WTC11 (cell line): ENCODE results near the gene KBTBD13. TPM values are rescaled to one million over a fixed set of nuclear protein-coding genes. Genes with fewer than 3 reads are reported as not detected.

ENCODE experiments used
- ATAC-seq: fragments of 200-7000 bp; cut with Tn5 transposase; 2 replicates; pipeline ENCODE4 v1.10.0; 2021; ENCODE audit warnings: mild to moderate bottlenecking, moderate library complexity
- CTCF ChIA-PET: fragments of 300-600 bp; sonication (Branson Sonifier 250); formaldehyde crosslinking; loops from one replicate; lab custom pipeline; 2021; ENCODE audit warnings: antibody characterized with exemption; lab: Charles Lee
- POLR2A ChIA-PET: fragments of 350-600 bp; sonication (Branson Sonifier 250); formaldehyde crosslinking; loops from one replicate; lab custom pipeline; 2021; ENCODE audit warnings: antibody characterized with exemption; lab: Charles Lee
- DNase-seq: peaks from one replicate; pipeline ENCODE4 v3.0.0; 2021; ENCODE audit warnings: low spot score
- H3K27ac Mint-ChIP-seq: 2 replicates; pipeline ENCODE4 v1.8.0; 2021; ENCODE audit warnings: mixed read lengths
- H3K27me3 Mint-ChIP-seq: 2 replicates; pipeline ENCODE4 v1.8.0; 2021; ENCODE audit warnings: low read depth, mild to moderate bottlenecking, moderate library complexity, mixed read lengths
- H3K36me3 Mint-ChIP-seq: 2 replicates; pipeline ENCODE4 v1.8.0; 2021; ENCODE audit warnings: mixed read lengths
- H3K4me1 Mint-ChIP-seq: 2 replicates; pipeline ENCODE4 v1.8.0; 2022; ENCODE audit warnings: mixed read lengths
- H3K4me3 Mint-ChIP-seq: 2 replicates; pipeline ENCODE4 v1.8.0; 2021; ENCODE audit warnings: mild to moderate bottlenecking, moderate library complexity, mixed read lengths
- H3K9me3 Mint-ChIP-seq: 2 replicates; pipeline ENCODE4 v1.8.0; 2021; ENCODE audit warnings: mixed read lengths
- CBFB ChIP-seq: sonication (generic); formaldehyde crosslinking; IDR thresholded peaks from 2 replicates; pipeline ENCODE4 v1.8.1; 2022; ENCODE audit warnings: mild to moderate bottlenecking, low read depth, missing genetic modification reagents
- CREB1 ChIP-seq: sonication (generic); formaldehyde crosslinking; IDR thresholded peaks from 2 replicates; pipeline ENCODE4 v1.8.0; 2023; ENCODE audit warnings: mild to moderate bottlenecking, missing genetic modification reagents
- CREM ChIP-seq: sonication (generic); formaldehyde crosslinking; IDR thresholded peaks from 2 replicates; pipeline ENCODE4 v1.8.1; 2022; ENCODE audit warnings: mild to moderate bottlenecking, missing genetic modification reagents, moderate library complexity
- ESRRA ChIP-seq: sonication (generic); formaldehyde crosslinking; IDR thresholded peaks from 2 replicates; pipeline ENCODE4 v1.8.1; 2022; ENCODE audit warnings: mild to moderate bottlenecking, missing genetic modification reagents, borderline replicate concordance
- IRF2 ChIP-seq: sonication (generic); formaldehyde crosslinking; IDR thresholded peaks from 2 replicates; pipeline ENCODE4 v1.8.0; 2022; ENCODE audit warnings: low read depth, missing genetic modification reagents, borderline replicate concordance
- JUN ChIP-seq: sonication (generic); formaldehyde crosslinking; IDR thresholded peaks from 2 replicates; pipeline ENCODE4 v1.8.0; 2023; ENCODE audit warnings: mild to moderate bottlenecking, missing genetic modification reagents
- KAT7 ChIP-seq: sonication (generic); formaldehyde crosslinking; IDR thresholded peaks from 2 replicates; pipeline ENCODE4 v1.8.1; 2023; ENCODE audit warnings: missing genetic modification reagents, mild to moderate bottlenecking, borderline replicate concordance
- MYBL2 ChIP-seq: sonication (generic); formaldehyde crosslinking; IDR thresholded peaks from 2 replicates; pipeline ENCODE4 v1.8.1; 2023; ENCODE audit warnings: mild to moderate bottlenecking, moderate library complexity, missing genetic modification reagents
- NFE2L1 ChIP-seq: sonication (generic); formaldehyde crosslinking; IDR thresholded peaks from 2 replicates; pipeline ENCODE4 v1.8.1; 2023; ENCODE audit warnings: missing genetic modification reagents
- NR1H2 ChIP-seq: sonication (generic); formaldehyde crosslinking; IDR thresholded peaks from 2 replicates; pipeline ENCODE4 v1.9.0; 2021; ENCODE audit warnings: mild to moderate bottlenecking, moderate library complexity, missing genetic modification reagents
- NR2C2 ChIP-seq: sonication (generic); formaldehyde crosslinking; IDR thresholded peaks from 2 replicates; pipeline ENCODE4 v1.8.0; 2022; ENCODE audit warnings: mild to moderate bottlenecking, missing genetic modification reagents
- PRRX2 ChIP-seq: fragments of 250-450 bp; sonication (Bioruptor Pico); IDR thresholded peaks from 2 replicates; pipeline ENCODE4 v1.8.0; 2021; ENCODE audit warnings: mild to moderate bottlenecking
- RELA ChIP-seq: sonication (generic); formaldehyde crosslinking; IDR thresholded peaks from 2 replicates; pipeline ENCODE4 v1.8.1; 2022; ENCODE audit warnings: missing genetic modification reagents, mild to moderate bottlenecking, borderline replicate concordance
- TCF7 ChIP-seq: sonication (generic); formaldehyde crosslinking; IDR thresholded peaks from 2 replicates; pipeline ENCODE4 v1.8.0; 2022; ENCODE audit warnings: mild to moderate bottlenecking, low read depth, missing genetic modification reagents, moderate library complexity
- TEAD1 ChIP-seq: sonication (generic); formaldehyde crosslinking; IDR thresholded peaks from 2 replicates; pipeline ENCODE4 v1.8.0; 2022; ENCODE audit warnings: mild to moderate bottlenecking, missing genetic modification reagents
- ZNF121 ChIP-seq: sonication (generic); formaldehyde crosslinking; IDR thresholded peaks from 2 replicates; pipeline ENCODE4 v1.8.0; 2023; ENCODE audit warnings: missing genetic modification reagents
- ZNF263 ChIP-seq: sonication (generic); formaldehyde crosslinking; IDR thresholded peaks from 2 replicates; pipeline ENCODE4 v1.8.1; 2022; ENCODE audit warnings: low read depth, mild to moderate bottlenecking, moderate library complexity, missing genetic modification reagents
- ZNF317 ChIP-seq: sonication (generic); formaldehyde crosslinking; IDR thresholded peaks from 2 replicates; pipeline ENCODE4 v1.8.1; 2023; ENCODE audit warnings: low read depth, mild to moderate bottlenecking, moderate library complexity, missing genetic modification reagents, borderline replicate concordance
- ZNF671 ChIP-seq: fragments of 250-450 bp; sonication (Bioruptor Pico); IDR thresholded peaks from 2 replicates; pipeline ENCODE4 v1.8.0; 2021; ENCODE audit warnings: mild to moderate bottlenecking
- total RNA-seq: library from RNA; stranded (reverse); gene quantifications from 3 replicates; pipeline ENCODE4 v1.2.3, GENCODE V29; 2021
- TF ChIP-seq, protein P1 (sequence below): sonication (generic); formaldehyde crosslinking; conservative IDR thresholded peaks from 2 replicates; pipeline ENCODE4 v1.8.1; 2022; ENCODE audit warnings: mild to moderate bottlenecking, missing genetic modification reagents
- TF ChIP-seq, protein P2 (sequence below): sonication (generic); formaldehyde crosslinking; IDR thresholded peaks from 2 replicates; pipeline ENCODE4 v1.8.1; 2022; ENCODE audit warnings: missing genetic modification reagents, borderline replicate concordance
- TF ChIP-seq, protein P3 (sequence below): sonication (generic); formaldehyde crosslinking; IDR thresholded peaks from 2 replicates; pipeline ENCODE4 v1.8.1; 2022; ENCODE audit warnings: low read depth, missing genetic modification reagents, borderline replicate concordance
- TF ChIP-seq, protein P4 (sequence below): sonication (generic); formaldehyde crosslinking; IDR thresholded peaks from 2 replicates; pipeline ENCODE4 v1.8.0; 2022; ENCODE audit warnings: missing genetic modification reagents
- TF ChIP-seq, protein P5 (sequence below): sonication (generic); formaldehyde crosslinking; IDR thresholded peaks from 2 replicates; pipeline ENCODE4 v1.8.1; 2022; ENCODE audit warnings: low read depth, mild to moderate bottlenecking, moderate library complexity, missing genetic modification reagents, borderline replicate concordance
- TF ChIP-seq, protein P6 (sequence below): fragments of 250-450 bp; sonication (Bioruptor Pico); IDR thresholded peaks from 2 replicates; pipeline ENCODE4 v1.9.0; 2021; ENCODE audit warnings: mild to moderate bottlenecking

The KBTBD13 gene
- total RNA-seq, 1 experiment from 2014 or later = not detected

DNA sequence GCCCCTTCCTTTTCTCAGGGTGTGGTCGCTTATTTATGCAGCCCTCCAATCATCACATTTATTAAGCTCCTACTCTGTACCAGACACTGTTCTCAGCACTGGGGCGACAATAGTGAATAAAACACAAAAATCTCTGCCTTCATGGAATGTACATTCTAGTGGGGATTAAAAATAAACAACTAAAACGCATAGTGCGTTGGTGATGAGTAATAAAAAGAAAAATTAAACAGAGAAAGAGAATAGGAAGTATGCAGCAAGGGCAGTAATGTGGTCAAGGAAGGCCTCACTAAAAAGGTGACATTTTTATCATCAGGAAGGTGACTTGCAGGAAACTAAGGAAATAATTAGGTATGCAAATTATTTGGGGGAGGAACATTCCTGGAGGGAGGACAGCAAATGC, 26.3 kb upstream of the KBTBD13 start:
- Mint-ChIP-seq H3K4me1 (peaks cover 6% of the 10 kb centered on the region; the same call in 1 of the 2 replicates), H3K4me3 (no peak overlapping the region), H3K36me3 (no peaks in the 10 kb centered on the region), H3K27me3 (peaks cover 4% of the 10 kb centered on the region; the same call in 1 of the 2 replicates), H3K9me3 (no peaks in the 10 kb centered on the region), H3K27ac (no peak overlapping the region)
- ChIA-PET POLR2A (interaction anchor here (0.7 kb wide), 1 partner anchor 23 kb away, joined by 7 read pairs; no protein-coding TSS in a partner anchor), CTCF (interaction anchor here (1.0 to 20.3 kb wide), 4 partner anchors 16 to 51 kb away, joined by 4 to 292 read pairs (median 102); partner anchors contain the start of gene KBTBD13)
- TF ChIP-seq NFE2L1 (CRISPR knock-in tag) (no peak), NR2C2 (no peak), CBFB (CRISPR knock-in tag) (no peak), KAT7 (no peak), TCF7 (no peak), IRF2 (no peak), TEAD1 (no peak), JUN (no peak), ZNF121 (CRISPR knock-in tag) (no peak), MYBL2 (no peak), ZNF317 (CRISPR knock-in tag) (no peak), PRRX2 (CRISPR knock-in tag) (no peak), ZNF263 (CRISPR knock-in tag) (no peak), CREB1 (CRISPR knock-in tag) (no peak)
- TF ChIP-seq, protein P1, sequence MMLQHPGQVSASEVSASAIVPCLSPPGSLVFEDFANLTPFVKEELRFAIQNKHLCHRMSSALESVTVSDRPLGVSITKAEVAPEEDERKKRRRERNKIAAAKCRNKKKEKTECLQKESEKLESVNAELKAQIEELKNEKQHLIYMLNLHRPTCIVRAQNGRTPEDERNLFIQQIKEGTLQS (CRISPR knock-in tag) = no peak
- TF ChIP-seq, protein P2, sequence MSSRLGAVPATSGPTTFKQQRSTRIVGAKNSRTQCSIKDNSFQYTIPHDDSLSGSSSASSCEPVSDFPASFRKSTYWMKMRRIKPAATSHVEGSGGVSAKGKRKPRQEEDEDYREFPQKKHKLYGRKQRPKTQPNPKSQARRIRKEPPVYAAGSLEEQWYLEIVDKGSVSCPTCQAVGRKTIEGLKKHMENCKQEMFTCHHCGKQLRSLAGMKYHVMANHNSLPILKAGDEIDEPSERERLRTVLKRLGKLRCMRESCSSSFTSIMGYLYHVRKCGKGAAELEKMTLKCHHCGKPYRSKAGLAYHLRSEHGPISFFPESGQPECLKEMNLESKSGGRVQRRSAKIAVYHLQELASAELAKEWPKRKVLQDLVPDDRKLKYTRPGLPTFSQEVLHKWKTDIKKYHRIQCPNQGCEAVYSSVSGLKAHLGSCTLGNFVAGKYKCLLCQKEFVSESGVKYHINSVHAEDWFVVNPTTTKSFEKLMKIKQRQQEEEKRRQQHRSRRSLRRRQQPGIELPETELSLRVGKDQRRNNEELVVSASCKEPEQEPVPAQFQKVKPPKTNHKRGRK = no peak
- TF ChIP-seq, protein P3, sequence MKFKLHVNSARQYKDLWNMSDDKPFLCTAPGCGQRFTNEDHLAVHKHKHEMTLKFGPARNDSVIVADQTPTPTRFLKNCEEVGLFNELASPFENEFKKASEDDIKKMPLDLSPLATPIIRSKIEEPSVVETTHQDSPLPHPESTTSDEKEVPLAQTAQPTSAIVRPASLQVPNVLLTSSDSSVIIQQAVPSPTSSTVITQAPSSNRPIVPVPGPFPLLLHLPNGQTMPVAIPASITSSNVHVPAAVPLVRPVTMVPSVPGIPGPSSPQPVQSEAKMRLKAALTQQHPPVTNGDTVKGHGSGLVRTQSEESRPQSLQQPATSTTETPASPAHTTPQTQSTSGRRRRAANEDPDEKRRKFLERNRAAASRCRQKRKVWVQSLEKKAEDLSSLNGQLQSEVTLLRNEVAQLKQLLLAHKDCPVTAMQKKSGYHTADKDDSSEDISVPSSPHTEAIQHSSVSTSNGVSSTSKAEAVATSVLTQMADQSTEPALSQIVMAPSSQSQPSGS (CRISPR knock-in tag) = no peak
- no peak for DNase-seq
- no peak for ATAC-seq

DNA sequence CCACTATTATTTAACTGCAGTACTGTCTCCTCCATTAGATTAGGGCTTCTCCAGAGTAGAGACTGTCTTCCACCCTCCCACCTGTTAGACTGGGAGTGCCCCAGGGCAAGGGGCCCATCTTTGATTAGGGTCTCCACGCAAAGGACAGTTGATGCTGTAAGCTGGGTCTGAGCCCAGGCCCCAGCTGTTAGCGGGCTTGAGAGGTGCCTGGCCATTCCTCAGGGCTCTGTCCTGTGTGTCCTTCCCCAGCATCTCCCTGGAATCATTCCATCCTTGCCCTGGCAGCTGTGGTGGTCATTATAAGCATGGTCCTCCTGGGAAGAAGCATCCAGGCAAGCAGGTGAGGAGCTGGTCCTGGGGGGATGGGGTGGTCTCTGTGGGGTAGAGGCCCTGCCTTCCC, 25.3 kb upstream of the KBTBD13 start:
- Mint-ChIP-seq H3K27me3 (peaks cover 4% of the 10 kb centered on the region; the same call in 1 of the 2 replicates), H3K4me3 (no peak overlapping the region), H3K4me1 (peaks cover 6% of the 10 kb centered on the region; the same call in 1 of the 2 replicates), H3K36me3 (no peaks in the 10 kb centered on the region), H3K27ac (no peak overlapping the region), H3K9me3 (no peaks in the 10 kb centered on the region)
- POLR2A ChIA-PET = no interaction called here
- DNase-seq = no peak
- CTCF ChIA-PET = interaction anchor here (0.8 to 20.3 kb wide), 6 partner anchors 10 to 50 kb away, joined by 3 to 292 read pairs (median 10); partner anchors contain the start of gene KBTBD13
- TF ChIP-seq NR1H2 (no peak), RELA (no peak), CREM (CRISPR knock-in tag) (no peak), ZNF671 (CRISPR knock-in tag) (no peak), ESRRA (CRISPR knock-in tag) (no peak), PRRX2 (CRISPR knock-in tag) (no peak)
- TF ChIP-seq, protein P2 = no peak
- TF ChIP-seq, protein P4, sequence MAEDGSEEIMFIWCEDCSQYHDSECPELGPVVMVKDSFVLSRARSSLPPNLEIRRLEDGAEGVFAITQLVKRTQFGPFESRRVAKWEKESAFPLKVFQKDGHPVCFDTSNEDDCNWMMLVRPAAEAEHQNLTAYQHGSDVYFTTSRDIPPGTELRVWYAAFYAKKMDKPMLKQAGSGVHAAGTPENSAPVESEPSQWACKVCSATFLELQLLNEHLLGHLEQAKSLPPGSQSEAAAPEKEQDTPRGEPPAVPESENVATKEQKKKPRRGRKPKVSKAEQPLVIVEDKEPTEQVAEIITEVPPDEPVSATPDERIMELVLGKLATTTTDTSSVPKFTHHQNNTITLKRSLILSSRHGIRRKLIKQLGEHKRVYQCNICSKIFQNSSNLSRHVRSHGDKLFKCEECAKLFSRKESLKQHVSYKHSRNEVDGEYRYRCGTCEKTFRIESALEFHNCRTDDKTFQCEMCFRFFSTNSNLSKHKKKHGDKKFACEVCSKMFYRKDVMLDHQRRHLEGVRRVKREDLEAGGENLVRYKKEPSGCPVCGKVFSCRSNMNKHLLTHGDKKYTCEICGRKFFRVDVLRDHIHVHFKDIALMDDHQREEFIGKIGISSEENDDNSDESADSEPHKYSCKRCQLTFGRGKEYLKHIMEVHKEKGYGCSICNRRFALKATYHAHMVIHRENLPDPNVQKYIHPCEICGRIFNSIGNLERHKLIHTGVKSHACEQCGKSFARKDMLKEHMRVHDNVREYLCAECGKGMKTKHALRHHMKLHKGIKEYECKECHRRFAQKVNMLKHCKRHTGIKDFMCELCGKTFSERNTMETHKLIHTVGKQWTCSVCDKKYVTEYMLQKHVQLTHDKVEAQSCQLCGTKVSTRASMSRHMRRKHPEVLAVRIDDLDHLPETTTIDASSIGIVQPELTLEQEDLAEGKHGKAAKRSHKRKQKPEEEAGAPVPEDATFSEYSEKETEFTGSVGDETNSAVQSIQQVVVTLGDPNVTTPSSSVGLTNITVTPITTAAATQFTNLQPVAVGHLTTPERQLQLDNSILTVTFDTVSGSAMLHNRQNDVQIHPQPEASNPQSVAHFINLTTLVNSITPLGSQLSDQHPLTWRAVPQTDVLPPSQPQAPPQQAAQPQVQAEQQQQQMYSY (CRISPR knock-in tag) = no peak
- TF ChIP-seq, protein P5, sequence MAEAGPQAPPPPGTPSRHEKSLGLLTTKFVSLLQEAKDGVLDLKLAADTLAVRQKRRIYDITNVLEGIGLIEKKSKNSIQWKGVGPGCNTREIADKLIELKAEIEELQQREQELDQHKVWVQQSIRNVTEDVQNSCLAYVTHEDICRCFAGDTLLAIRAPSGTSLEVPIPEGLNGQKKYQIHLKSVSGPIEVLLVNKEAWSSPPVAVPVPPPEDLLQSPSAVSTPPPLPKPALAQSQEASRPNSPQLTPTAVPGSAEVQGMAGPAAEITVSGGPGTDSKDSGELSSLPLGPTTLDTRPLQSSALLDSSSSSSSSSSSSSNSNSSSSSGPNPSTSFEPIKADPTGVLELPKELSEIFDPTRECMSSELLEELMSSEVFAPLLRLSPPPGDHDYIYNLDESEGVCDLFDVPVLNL (CRISPR knock-in tag) = no peak
- TF ChIP-seq, protein P6, sequence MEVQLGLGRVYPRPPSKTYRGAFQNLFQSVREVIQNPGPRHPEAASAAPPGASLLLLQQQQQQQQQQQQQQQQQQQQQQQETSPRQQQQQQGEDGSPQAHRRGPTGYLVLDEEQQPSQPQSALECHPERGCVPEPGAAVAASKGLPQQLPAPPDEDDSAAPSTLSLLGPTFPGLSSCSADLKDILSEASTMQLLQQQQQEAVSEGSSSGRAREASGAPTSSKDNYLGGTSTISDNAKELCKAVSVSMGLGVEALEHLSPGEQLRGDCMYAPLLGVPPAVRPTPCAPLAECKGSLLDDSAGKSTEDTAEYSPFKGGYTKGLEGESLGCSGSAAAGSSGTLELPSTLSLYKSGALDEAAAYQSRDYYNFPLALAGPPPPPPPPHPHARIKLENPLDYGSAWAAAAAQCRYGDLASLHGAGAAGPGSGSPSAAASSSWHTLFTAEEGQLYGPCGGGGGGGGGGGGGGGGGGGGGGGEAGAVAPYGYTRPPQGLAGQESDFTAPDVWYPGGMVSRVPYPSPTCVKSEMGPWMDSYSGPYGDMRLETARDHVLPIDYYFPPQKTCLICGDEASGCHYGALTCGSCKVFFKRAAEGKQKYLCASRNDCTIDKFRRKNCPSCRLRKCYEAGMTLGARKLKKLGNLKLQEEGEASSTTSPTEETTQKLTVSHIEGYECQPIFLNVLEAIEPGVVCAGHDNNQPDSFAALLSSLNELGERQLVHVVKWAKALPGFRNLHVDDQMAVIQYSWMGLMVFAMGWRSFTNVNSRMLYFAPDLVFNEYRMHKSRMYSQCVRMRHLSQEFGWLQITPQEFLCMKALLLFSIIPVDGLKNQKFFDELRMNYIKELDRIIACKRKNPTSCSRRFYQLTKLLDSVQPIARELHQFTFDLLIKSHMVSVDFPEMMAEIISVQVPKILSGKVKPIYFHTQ (CRISPR knock-in tag) = no peak
- no peak for ATAC-seq
